SK-N-SH (cell line): Measurements from ENCODE around the gene TCEA3. TPM values are rescaled to one million over a fixed set of nuclear protein-coding genes. Genes with fewer than 3 reads are reported as not detected.

Experiments used
- CTCF ChIA-PET: fragments of 300-600, 350-600 bp; formaldehyde crosslinking; extraction: SDS; loops from one replicate; lab custom pipeline; 2021; lab: Yijun Ruan, JAX
- POLR2A ChIA-PET: fragments of 350-600 bp; sonication (Branson Sonifier 250); formaldehyde crosslinking; extraction: SDS; loops from one replicate; lab custom pipeline; 2020; ENCODE audit warnings: antibody characterized with exemption, inconsistent platforms; lab: Yijun Ruan, JAX
- DNase-seq: peaks from one replicate; pipeline ENCODE4 v3.0.0; 2012
- H2AFZ ChIP-seq: fragments of 200-600 bp; sonication (generic); 2 replicates; pipeline ENCODE4 v1.8.1; 2016; ENCODE audit warnings: antibody characterized with exemption, mild to moderate bottlenecking, low read depth
- H3F3A ChIP-seq: fragments of 200-600 bp; sonication (generic); replicated peaks from 2 replicates; pipeline ENCODE3; 2016; ENCODE audit warnings: antibody characterized with exemption, mild to moderate bottlenecking; ENCODE audit not compliant: insufficient read depth
- H3K27ac ChIP-seq, 2 experiments: fragments of 200-500 bp in 1 of 2; fragments of 200-600 bp in 1 of 2; sonication (Bioruptor generic) in 1 of 2; sonication (generic), shearing (Covaris generic) in 1 of 2; 2 replicates each; pipeline versions ENCODE4 v1.5.1 to v1.6.1; 2014 to 2016; ENCODE audit warnings: low read depth in 2 of 2, inconsistent platforms in 1 of 2, low read length in 1 of 2, mild to moderate bottlenecking in 1 of 2, mixed read lengths in 1 of 2
- H3K27me3 ChIP-seq: fragments of 200-600 bp; sonication (generic), shearing (Covaris generic); 2 replicates; pipeline ENCODE4 v1.6.1; 2016; ENCODE audit warnings: mixed run types; ENCODE audit not compliant: insufficient read depth
- H3K36me3 ChIP-seq, 2 experiments: fragments of 200-500 bp in 1 of 2; fragments of 200-600 bp in 1 of 2; sonication (Bioruptor generic) in 1 of 2; sonication (generic) in 1 of 2; replicated peaks in 1 of 2; 2 replicates each; pipeline versions ENCODE3 to v1.5.1; 2014 to 2016; ENCODE audit warnings: low read length in 1 of 2, mild to moderate bottlenecking in 1 of 2; ENCODE audit not compliant: insufficient read depth in 2 of 2, control insufficient read depth in 1 of 2
- H3K4me1 ChIP-seq, 2 experiments: fragments of 200-500 bp in 1 of 2; fragments of 200-600 bp in 1 of 2; sonication (Bioruptor generic) in 1 of 2; sonication (generic), shearing (Covaris generic) in 1 of 2; 2 replicates each; pipeline versions ENCODE4 v1.5.1 to v1.6.1; 2014 to 2016; ENCODE audit warnings: low read depth in 1 of 2, low read length in 1 of 2, mixed run types in 1 of 2; ENCODE audit not compliant: insufficient read depth in 2 of 2, control insufficient read depth in 1 of 2
- H3K4me2 ChIP-seq: fragments of 200-600 bp; sonication (generic), shearing (Covaris generic); 2 replicates; pipeline ENCODE4 v1.6.1; 2017; ENCODE audit warnings: mixed run types
- H3K4me3 ChIP-seq, 2 experiments: fragments of 200-500 bp in 1 of 2; fragments of 200-600 bp in 1 of 2; sonication (Bioruptor generic) in 1 of 2; sonication (generic), shearing (Covaris generic) in 1 of 2; 2 replicates each; pipeline versions ENCODE4 v1.5.1 to v1.8.1; 2014 to 2016; ENCODE audit warnings: low read depth in 2 of 2, inconsistent platforms in 1 of 2, low read length in 1 of 2, mild to moderate bottlenecking in 1 of 2, mixed read lengths in 1 of 2, moderate library complexity in 1 of 2
- H3K79me2 ChIP-seq: fragments of 200-600 bp; sonication (generic); 2 replicates; pipeline ENCODE4 v1.8.1; 2017; ENCODE audit warnings: mild to moderate bottlenecking; ENCODE audit not compliant: insufficient read depth
- H3K9ac ChIP-seq: fragments of 200-600 bp; sonication (generic); 2 replicates; pipeline ENCODE4 v1.6.1; 2017; ENCODE audit warnings: mixed run types
- H3K9me2 ChIP-seq: fragments of 200-600 bp; sonication (generic); 2 replicates; pipeline ENCODE4 v1.6.1; 2017; ENCODE audit warnings: mixed run types
- H3K9me3 ChIP-seq: fragments of 200-600 bp; sonication (generic); 2 replicates; pipeline ENCODE4 v1.6.1; 2017; ENCODE audit warnings: mixed run types, mild to moderate bottlenecking, moderate library complexity
- H4K20me1 ChIP-seq: fragments of 200-600 bp; sonication (generic); 2 replicates; pipeline ENCODE4 v1.6.1; 2017; ENCODE audit warnings: mild to moderate bottlenecking, mixed run types; ENCODE audit not compliant: insufficient read depth
- FOSL2 ChIP-seq: IDR thresholded peaks from 2 replicates; pipeline ENCODE4 v1.4.0; 2012; ENCODE audit warnings: low read depth, mild to moderate bottlenecking, moderate library complexity, borderline replicate concordance
- FOXM1 ChIP-seq: IDR thresholded peaks from 2 replicates; pipeline ENCODE4 v1.4.0; 2012; ENCODE audit warnings: low read depth, mild to moderate bottlenecking
- GATA2 ChIP-seq: sonication (generic); formaldehyde crosslinking; IDR thresholded peaks from 2 replicates; pipeline ENCODE4 v1.5.0; 2020; ENCODE audit warnings: mild to moderate bottlenecking, missing genetic modification reagents
- MXI1 ChIP-seq: IDR thresholded peaks from 2 replicates; pipeline ENCODE4 v1.6.1; 2012; ENCODE audit warnings: mild to moderate bottlenecking, low read depth, low read length, improper control_type of control experiment
- PBX3 ChIP-seq: IDR thresholded peaks from 2 replicates; pipeline ENCODE4; 2012
- POLR2AphosphoS5 ChIP-seq: IDR thresholded peaks from 2 replicates; pipeline ENCODE4 v1.6.1; 2012; ENCODE audit warnings: low read depth, low read length
- RAD21 ChIP-seq: IDR thresholded peaks from 2 replicates; pipeline ENCODE4 v1.6.1; 2012; ENCODE audit warnings: mild to moderate bottlenecking, low read length
- SIN3A ChIP-seq: IDR thresholded peaks from 2 replicates; pipeline ENCODE4 v1.6.1; 2012; ENCODE audit warnings: low read depth, mild to moderate bottlenecking, low read length, moderate library complexity, borderline replicate concordance
- TAF1 ChIP-seq: IDR thresholded peaks from 2 replicates; pipeline ENCODE4 v1.6.1; 2012; ENCODE audit warnings: low read depth, mild to moderate bottlenecking, low read length, moderate library complexity, borderline replicate concordance
- TEAD4 ChIP-seq: IDR thresholded peaks from 2 replicates; pipeline ENCODE4 v1.4.0; 2012; ENCODE audit warnings: mild to moderate bottlenecking, borderline replicate concordance; ENCODE audit not compliant: insufficient read depth
- USF1 ChIP-seq: IDR thresholded peaks from 2 replicates; pipeline ENCODE4 v1.4.0; 2012; ENCODE audit warnings: low read depth, borderline replicate concordance
- USF2 ChIP-seq: fragments of 150-350 bp; IDR thresholded peaks from 2 replicates; pipeline ENCODE4 v1.6.1; 2017; ENCODE audit warnings: antibody characterized with exemption, low read length, low read depth, borderline replicate concordance
- YY1 ChIP-seq: IDR thresholded peaks from 2 replicates; pipeline ENCODE4 v1.4.0; 2012; ENCODE audit warnings: low read depth, mild to moderate bottlenecking
- WGBS: methylation state at CpG from one replicate; pipeline ENCODE4 v1.1.6; 2017; ENCODE audit warnings: low lambda C conversion rate; 5-methylcytosine and 5-hydroxymethylcytosine counted together
- polyA plus RNA-seq, 3 experiments: library from polyadenylated mRNA; depleted of rRNA; stranded (reverse); fragments of >200 nt; gene quantifications; 2 replicates each; pipeline ENCODE4 v1.2.3, GENCODE V29; 2012
- TF ChIP-seq, protein P1 (sequence below): fragments of 200-600 bp; sonication (generic); IDR thresholded peaks from 2 replicates; pipeline ENCODE4 v1.6.1; 2017; ENCODE audit warnings: antibody characterized with exemption, mild to moderate bottlenecking, moderate library complexity
- TF ChIP-seq, protein P2 (sequence below): IDR thresholded peaks from 2 replicates; pipeline ENCODE4 v1.4.0; 2012; ENCODE audit warnings: low read depth

Gene TCEA3
- polyA plus RNA-seq, 1 of the 3 experiments (the other 2 are of a cell fraction), result 1.1 TPM

DNA sequence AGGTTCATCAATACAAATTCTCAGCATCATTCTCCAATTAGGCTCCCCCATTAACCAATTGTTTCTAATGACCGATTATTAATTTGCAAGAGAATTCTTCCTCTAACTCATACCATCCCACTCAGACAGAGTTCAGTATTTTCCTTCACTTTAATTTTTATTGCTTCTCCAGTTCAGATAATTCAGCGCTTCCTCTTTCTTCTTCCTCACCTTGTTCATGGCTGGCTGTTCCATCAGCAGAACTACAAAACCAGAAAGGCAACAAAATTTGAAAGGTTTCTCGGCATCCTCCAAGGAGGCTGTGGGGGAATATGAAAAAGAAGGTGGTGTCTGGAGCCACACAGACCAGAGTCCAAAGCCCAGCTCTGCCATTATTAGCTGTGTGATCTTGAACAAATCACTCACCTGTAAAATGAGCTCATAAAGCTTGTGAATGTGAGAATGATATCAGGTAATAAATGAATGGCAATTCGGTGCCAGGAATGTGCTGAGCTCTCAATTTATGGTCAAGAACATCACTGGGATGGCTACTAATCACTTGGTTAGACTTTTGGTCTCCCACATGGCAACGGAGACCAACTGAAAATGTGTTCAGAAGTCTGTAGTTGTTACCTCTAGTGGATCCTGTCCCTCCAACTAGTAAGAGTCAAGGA, 43.2 kb downstream of the TCEA3 start:
- H3F3A ChIP-seq, result peaks cover 15% of the 10 kb centered on the region
- H3K27me3 ChIP-seq, result no peaks in the 10 kb centered on the region
- DNase-seq, result no peak
- no peak overlapping the region for H3K4me3 ChIP-seq
- no peaks in the 10 kb centered on the region for H3K36me3 ChIP-seq
- H3K27ac ChIP-seq, result no peak overlapping the region
- no peaks in the 10 kb centered on the region for H3K79me2 ChIP-seq
- H3K4me1 ChIP-seq, result peaks cover 0 to 20% of the 10 kb centered on the region in 2 experiments; a peak in 3 of 4 replicates
- no peak overlapping the region for H3K4me2 ChIP-seq
- no peak overlapping the region for H3K9ac ChIP-seq
- POLR2A ChIA-PET, result no interaction called here
- WGBS, result 87% methylated on average over 5 of the region's 5 CpGs
- no peaks in the 10 kb centered on the region for H3K9me3 ChIP-seq
- H3K9me2 ChIP-seq, result no peaks in the 10 kb centered on the region
- CTCF ChIA-PET, result interaction anchor here (0.7 to 1.5 kb wide), 2 partner anchors 22 to 138 kb away, joined by 3 to 4 read pairs; no protein-coding TSS in a partner anchor
- no peak overlapping the region for H2AFZ ChIP-seq
- TF ChIP-seq PBX3 (no peak), YY1 (no peak), FOXM1 (no peak), MXI1 (no peak), SIN3A (no peak), USF2 (no peak), GATA2 (CRISPR knock-in tag) (no peak), TAF1 (no peak), TEAD4 (no peak), USF1 (no peak), FOSL2 (no peak), RAD21 (no peak), POLR2AphosphoS5 (no peak)
- TF ChIP-seq, protein P1, sequence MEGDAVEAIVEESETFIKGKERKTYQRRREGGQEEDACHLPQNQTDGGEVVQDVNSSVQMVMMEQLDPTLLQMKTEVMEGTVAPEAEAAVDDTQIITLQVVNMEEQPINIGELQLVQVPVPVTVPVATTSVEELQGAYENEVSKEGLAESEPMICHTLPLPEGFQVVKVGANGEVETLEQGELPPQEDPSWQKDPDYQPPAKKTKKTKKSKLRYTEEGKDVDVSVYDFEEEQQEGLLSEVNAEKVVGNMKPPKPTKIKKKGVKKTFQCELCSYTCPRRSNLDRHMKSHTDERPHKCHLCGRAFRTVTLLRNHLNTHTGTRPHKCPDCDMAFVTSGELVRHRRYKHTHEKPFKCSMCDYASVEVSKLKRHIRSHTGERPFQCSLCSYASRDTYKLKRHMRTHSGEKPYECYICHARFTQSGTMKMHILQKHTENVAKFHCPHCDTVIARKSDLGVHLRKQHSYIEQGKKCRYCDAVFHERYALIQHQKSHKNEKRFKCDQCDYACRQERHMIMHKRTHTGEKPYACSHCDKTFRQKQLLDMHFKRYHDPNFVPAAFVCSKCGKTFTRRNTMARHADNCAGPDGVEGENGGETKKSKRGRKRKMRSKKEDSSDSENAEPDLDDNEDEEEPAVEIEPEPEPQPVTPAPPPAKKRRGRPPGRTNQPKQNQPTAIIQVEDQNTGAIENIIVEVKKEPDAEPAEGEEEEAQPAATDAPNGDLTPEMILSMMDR, result no peak
- TF ChIP-seq, protein P2, sequence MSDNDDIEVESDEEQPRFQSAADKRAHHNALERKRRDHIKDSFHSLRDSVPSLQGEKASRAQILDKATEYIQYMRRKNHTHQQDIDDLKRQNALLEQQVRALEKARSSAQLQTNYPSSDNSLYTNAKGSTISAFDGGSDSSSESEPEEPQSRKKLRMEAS, result no peak
- no peaks in the 10 kb centered on the region for H4K20me1 ChIP-seq
